ENCODE data around the gene KRTAP4-4.
"Not testable (repeated sequence)": the region's sequence is repeated elsewhere in the genome, so short reads cannot be mapped to it uniquely, and the experiment has no call there.

KRTAP4-4 gene

DNA sequence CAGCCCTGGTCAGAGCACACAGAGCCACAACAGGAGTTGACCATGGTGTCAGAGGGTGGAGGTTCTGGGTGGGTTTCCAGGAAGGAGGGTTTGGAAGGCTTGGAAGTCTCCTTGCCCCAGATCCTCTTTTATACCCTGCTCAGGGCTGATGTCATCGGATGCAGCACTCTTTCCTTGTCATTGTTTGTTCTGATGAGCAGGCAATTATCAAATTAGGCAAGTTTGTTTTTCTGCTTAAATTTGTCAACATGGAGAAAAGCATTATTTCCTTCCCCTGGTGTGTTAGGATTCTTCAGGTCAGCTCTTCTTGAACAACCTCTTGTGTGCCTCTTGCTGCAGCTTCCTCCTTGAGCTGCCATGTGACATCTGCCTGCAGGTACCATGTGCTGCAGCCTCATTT lies at the start of gene KRTAP4-4:
Gene KRTAP4-4 (minus strand): TSS at position 101 of the 400 bp plus-strand sequence. CDS start 57 bp downstream, at position 44.
- DNase-seq (ENCODE audit: low read depth) = no peak

DNA sequence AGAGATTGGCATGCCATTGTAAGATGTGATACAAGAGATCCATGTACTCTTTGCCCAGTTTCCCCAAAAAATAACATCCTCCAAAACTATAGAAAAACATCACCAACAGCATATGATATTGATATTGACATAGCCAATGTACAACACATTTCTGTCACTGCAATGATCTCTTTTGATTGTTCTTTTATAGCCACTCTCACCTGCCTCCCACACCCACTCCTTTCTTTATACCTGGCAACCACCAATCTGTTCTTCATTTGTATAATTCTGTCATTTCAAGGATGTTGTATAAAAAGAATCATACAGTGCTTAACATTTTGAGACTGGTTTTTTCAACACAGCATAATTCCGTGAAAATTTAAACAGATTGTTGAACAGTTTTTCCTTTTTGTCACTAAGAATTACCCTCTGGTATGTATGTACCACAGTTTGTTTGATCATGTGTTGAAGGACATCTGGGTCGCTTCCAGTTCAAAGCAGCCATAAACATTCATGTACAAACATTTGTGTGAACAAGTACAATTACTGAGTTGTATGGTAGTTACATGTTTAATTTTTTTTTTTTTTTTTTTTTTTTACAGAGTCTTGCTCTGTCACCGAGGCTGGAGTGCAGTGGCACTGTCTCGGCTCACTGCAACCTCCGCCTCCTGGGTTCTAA lies 39.0 kb upstream of the KRTAP4-4 start:
- no peak for DNase-seq (ENCODE audit: low read depth)

DNA sequence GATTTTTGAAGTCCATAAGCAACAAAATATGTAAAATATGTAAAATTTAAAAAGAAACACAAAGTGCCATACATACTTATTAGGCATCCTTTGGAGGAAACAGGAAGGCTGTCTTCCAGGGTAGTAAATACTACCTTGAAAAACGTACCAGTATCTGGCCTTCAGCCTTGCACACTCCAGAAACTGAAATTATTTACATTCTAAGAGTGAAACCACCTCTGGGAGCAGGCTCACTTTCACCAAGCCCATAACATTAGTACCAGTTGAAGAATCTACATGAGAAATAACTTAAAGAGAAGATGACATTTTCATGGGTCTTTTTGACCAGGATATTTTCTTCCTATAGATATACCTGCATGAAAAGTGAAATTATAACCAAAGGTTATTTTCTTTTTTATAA lies 35.5 kb upstream of the KRTAP4-4 start:
- DNase-seq (ENCODE audit: low read depth) = no peak

DNA sequence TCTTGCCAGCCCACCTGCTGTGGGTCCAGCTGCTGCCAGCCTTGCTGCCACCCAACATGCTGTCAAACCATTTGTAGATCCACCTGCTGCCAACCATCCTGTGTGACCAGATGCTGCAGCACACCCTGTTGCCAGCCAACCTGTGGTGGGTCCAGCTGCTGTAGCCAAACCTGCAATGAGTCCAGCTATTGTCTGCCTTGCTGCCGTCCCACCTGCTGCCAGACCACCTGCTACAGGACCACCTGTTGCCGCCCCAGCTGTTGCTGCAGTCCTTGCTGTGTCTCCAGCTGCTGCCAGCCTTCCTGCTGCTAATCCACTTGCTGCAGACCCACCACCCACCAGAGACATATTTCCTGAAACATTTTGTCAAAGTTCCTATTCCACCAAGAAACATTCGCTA lies 29.8 kb upstream of the KRTAP4-4 start:
- no peak for DNase-seq (ENCODE audit: low read depth)

DNA sequence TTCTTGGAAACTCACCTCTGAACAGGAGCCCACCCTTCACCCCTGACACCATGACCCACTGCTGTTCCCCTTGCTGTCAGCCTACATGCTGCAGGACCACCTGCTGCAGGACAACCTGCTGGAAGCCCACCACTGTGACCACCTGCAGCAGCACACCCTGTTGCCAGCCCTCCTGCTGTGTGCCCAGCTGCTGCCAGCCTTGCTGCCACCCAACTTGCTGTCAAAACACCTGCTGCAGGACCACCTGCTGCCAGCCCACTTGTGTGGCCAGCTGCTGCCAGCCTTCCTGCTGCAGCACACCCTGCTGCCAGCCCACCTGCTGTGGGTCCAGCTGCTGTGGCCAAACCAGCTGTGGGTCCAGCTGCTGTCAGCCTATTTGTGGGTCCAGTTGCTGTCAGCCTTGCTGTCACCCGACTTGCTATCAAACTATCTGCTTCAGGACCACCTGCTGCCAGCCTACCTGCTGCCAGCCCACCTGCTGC lies 29.3 kb upstream of the KRTAP4-4 start, which contains the start of gene KRTAP9-1:
Gene KRTAP9-1 (plus strand): TSS at position 51 of the 482 bp plus-strand sequence. CDS start 0 bp downstream, at position 51.
- DNase-seq (ENCODE audit: low read depth) = not testable (repeated sequence)

DNA sequence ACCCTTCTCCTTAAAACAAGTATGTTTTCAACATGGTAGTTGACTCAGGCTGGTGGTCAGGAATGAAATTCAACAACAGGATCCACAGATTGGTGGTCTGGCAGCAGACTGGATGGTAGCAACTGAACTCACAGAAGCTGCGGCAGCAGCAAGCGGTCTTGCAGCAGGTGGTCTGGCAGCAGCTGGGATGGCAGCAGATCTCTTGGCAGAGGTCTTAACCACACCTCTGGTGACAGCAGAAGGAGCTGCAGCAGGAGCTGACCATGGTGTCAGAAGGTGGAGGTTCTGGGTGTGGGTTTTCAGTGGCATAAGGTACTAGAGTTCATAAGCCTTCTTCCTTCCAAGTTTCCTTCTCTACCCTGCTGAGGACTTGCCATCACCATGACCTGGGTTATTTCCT lies 26.3 kb upstream of the KRTAP4-4 start:
- DNase-seq (ENCODE audit: low read depth) = no peak

DNA sequence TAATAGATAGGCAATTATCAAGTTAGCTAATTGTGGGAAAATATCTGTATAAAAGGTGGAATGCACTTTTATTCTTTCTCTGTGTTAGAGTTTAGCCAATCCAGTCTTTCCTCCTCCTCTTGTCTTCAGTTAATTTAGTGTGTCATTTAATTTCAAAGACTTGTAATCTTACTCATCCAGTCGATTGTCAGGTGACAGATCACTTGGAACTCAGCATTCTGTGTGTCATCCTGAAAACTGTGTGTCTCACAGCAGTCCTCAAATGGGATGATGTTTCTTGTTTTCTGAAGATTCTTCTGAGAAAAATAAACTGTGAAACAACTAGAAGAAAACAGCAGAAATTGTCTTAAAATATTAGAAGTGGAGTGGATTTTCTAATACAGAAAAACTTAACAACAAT lies 24.5 kb upstream of the KRTAP4-4 start:
- DNase-seq (ENCODE audit: low read depth) = no peak

DNA sequence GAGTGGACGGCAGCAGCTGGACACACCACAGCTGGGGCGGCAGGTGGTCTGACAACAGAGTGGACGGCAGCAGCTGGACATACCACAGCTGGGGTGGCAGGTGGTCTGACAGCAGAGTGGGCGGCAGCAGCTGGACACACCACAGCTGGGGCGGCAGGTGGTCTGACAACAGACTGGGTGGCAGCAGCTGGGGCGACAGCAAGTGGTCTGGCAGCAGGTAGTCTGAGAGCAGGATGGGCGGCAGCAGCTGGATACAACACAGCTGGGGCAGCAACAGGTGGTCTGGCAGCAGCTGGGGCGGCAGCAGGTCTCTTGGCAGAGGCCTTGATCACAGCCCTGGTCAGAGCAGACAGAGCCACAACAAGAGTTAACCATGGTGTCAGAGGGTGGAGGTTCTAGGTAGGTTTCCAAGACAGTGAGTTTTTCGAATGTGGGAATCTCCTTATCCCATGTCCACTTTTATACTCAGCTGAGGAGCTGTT lies 24.0 kb upstream of the KRTAP4-4 start, which contains the start of gene KRTAP4-1:
Gene KRTAP4-1 (minus strand): TSS at position 432 of the 482 bp plus-strand sequence. CDS start 57 bp downstream, at position 375.
- DNase-seq (ENCODE audit: low read depth) = no peak

DNA sequence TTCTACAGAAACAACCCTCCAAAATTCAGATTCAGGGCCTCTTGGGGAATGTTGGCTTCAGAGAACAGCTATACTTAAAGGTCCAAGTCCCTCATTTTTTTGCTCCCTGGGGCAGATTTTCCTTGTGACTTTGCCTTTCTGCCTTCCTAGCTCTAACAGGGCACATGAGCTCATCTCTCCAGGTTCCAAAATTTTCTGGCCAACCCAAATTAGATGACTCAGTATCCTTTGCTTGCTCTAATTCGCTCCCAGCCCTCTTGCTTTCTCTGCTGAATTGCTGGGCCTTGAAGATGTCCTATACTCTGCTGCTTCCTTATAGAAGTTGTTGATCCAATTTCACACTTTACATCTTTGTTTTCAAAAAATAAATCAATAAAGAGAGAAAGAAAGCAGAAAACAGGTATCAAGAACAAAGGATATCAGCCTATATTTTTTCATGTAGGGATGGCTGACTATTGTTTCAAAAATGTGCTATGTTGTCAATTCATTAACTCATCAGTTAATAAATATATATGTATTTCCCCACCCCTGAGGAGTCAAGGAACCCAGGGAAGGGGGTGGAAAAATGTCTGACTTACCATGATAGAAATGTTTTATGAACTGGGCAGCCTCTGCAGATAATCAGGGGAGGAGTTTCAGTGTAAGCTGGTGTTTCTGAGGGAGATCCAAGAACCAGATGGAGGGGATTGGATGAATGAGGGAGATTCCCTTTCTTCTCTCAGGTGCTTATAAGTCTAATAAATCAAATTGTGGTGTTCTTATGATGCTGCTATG lies 18.5 kb upstream of the KRTAP4-4 start:
- no peak for DNase-seq (ENCODE audit: low read depth)

DNA sequence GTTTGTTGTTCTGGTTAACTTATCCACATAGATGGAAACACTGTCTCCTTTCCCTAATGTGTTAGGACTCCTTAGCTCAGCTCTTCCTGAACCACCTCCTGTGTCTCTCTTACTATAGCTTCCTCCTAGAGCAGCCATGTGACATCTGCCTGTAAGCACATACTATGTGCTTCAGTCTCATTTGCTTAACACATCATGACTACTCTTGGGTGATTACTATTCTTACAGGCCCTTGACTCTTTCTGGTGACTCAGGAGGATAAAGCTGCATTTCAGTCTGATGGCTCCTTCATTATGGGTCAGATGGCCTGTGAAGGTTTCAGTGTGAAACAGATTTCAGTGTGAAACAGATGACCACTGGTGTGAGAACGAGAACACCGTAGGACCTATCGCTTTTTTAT lies 17.8 kb upstream of the KRTAP4-4 start:
- no peak for DNase-seq (ENCODE audit: low read depth)

DNA sequence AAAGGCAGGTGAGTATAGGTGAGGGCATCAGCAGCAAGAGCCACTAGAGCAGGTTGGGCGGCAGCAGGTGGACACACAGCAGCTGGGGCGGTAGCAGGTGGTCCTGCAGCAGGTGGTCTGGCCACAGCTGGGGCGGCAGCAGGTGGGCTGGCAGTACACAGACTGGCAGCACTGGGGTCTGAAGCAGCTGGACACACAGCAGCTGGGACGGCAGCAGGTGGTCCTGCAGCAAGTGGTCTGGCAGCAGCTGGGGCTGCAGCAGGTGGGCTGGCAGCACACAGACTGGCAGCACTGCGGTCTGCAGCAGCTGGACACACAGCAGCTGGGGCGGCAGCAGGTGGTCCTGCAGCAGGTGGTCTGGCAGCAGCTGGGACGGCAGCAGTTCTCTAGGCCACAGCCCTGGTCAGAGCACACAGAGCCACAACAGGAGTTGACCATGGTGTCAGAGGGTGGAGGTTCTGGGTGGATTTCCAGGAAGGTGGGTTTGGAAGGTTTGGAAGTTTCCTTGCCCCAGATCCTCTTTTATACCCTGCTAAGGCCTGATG lies 17.3 kb upstream of the KRTAP4-4 start, which contains the start of gene KRTAP4-2:
Gene KRTAP4-2 (minus strand): TSS at position 495 of the 545 bp plus-strand sequence. CDS start 57 bp downstream, at position 438.
- no peak for DNase-seq (ENCODE audit: low read depth)

DNA sequence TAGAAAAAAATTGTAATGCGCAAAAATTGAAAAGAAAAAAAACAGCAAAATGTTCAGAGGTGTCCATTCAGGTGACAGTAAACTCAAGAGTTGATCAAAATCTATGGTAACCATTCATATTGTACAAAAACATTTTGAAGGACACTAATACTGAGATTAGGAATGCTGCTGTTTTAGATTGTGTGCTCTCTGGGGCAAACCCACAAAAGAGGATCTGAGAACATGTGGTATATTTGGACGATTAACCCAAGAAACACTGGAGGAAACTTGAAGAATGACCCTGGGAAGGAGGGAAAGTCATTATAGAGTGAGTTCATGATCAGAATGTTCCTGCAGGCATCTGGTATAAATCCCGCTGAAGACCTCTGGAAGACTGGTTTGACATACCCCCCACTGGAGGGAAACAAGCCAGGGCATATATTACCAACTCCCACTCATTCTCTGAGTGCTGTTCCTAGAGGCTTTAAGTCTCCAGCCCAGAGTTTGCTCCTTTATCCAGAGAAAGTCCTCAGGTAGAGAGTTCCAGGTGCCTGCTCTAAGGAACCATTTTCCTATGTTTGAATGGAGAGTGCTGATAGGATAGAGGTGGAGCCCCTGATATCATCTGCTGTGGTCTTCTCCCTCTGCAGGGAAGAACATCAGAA lies 16.3 kb upstream of the KRTAP4-4 start:
- no peak for DNase-seq (ENCODE audit: low read depth)

DNA sequence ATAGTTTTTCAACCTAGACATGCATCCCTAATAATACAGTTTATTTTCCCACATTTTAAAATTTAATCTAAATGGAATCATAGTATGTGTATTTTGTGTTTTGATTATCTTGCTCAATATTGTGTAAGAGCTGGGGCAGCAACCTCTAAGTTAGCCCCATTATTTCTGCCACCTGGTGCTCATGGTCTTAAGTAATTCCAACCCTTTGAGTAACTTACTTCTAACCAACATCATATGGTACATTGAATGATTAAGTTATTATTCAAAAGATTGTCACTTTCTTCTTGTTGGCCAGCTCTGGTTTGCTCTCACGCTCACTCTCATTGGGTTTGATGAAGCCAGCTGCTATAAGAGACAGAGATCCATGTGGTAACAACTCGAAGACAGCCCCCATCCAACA lies 11.3 kb upstream of the KRTAP4-4 start:
- DNase-seq (ENCODE audit: low read depth) = no peak

DNA sequence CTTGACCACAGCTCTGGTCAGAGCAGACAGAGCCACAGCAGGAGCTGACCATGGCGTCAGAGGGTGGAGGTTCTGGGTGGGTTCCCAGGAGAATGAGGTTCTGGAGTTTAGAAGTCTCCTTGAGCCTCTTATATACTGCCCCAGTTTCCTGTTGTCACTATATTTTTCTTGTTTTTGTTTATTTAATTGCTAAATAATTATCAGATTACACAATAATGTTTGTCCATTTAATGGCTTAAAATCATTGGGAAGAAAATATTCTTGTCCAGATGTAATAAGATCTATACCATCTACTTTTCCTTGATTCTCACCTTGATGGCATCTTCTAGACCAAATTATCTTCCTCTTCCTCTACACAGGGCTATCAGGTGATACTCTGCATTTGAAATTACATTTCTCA lies 7.6 kb upstream of the KRTAP4-4 start, which contains the start of gene KRTAP4-3:
Gene KRTAP4-3 (minus strand): TSS at position 101 of the 400 bp plus-strand sequence. CDS start 49 bp downstream, at position 52.
- no peak for DNase-seq (ENCODE audit: low read depth)

DNA sequence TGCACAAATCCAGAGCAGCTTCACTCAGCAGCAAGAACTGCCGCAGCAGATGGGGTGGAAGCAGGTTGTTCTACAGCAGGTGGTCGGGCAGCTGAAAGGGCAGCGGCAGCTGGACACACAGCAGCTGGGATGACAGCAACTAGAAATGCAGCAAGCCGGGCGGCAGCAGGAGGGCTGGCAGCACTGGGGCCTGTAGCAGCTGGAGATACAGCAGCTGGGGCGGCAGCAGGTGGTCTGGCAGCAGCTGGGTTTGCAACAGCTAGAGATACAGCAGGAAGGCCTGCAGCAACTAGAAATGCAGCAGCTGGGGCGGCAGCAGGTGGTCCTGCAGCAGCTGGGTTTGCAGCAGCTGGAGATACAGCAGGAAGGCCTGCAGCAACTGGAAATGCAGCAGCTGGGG lies 7.0 kb upstream of the KRTAP4-4 start:
- DNase-seq (ENCODE audit: low read depth) = no peak

DNA sequence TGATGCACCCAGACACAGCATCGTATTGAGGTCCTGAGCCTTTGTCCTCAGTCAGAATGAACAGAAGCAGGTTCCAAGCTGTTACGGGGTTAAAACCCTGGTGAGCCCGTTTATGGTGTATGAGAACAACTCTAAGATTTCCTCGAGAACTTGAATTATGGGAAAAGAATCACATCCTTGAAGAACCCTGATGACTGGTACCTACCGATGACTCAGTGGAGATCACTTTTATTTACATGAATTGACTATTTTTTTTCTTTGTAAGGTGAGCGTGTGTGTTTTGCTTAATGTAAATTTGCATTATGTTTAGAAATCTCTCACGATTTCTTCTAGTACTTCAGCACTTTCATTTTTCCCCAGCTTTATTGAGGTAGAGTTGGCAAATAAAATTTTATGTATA lies 3.3 kb upstream of the KRTAP4-4 start:
- no peak for DNase-seq (ENCODE audit: low read depth)

DNA sequence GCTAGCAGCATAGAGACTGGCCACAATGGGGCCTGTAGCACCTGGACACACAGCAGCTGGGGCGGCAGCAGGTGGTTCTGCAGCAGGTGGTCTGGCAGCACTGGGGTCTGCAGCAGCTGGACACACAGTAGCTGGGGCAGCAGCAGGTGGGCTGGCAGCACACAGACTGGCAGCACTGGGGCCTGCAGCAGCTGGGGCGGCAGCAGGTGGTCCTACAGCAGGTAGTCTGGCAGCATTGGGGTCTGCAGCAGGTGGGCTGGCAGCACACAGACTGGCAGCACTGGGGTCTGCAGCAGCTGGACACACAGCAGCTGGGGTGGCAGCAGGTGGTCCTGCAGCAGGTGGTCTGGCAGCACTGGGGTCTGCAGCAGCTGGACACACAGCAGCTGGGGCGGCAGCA lies 358 bp downstream of the KRTAP4-4 start:
- DNase-seq (ENCODE audit: low read depth) = not testable (repeated sequence)

DNA sequence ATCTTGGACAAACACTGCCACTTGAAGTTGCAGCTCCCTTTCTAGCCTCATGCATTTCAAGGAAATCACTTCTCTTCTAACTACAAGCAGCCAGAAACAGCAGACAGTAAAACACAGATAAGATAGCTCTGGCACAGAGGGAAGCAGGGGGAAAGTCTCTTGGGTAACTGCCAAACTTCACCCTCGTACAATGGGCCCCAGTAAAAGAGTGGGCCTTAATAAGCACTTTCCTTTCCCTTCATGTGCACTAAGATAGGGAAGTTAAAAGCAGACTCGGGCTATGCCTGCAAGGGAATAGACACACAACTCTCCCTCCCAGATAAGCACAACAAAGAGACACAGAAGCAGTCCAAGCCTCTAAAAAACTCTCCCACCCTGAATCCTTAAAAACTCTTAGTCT lies 6.7 kb downstream of the KRTAP4-4 start:
- no peak for DNase-seq (ENCODE audit: low read depth)

DNA sequence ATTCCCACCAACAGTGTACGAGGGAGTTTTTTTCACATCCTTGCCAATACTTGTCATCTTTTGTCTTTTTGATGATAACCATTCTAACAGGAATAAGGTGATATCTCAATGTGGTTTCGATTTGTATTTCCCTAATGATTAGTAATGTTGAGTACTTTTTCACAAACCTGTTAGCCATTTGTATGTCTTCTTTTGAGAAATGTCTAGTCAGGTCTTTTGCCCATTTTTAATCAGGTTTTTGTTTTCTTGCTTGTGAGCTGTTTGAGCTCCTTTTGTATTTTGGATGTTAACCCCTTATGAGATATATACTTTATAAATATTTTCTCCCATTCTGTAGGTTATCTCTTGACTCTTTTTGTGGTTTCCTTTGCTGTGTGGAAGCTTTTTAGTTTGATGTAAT lies 9.0 kb downstream of the KRTAP4-4 start:
- DNase-seq (ENCODE audit: low read depth) = no peak

DNA sequence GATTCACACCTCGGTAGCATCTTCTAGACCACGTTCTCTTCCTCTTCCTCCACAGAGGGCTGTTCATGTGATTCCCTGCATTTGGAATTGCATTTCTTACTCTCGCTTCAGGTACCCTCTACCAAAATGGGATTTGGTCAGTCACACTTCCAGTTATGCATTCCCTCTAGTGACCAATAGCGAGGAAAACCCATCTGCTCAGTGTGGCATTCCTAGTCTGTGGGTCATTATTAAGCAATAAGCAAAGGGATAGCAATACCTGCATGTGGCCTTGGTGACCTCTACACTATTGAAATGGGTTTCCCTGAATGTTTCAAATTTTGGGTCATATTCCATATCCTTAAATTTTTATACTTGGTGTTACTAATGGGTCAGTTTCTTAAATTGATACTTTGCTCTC lies 10.5 kb downstream of the KRTAP4-4 start:
- DNase-seq (ENCODE audit: low read depth) = no peak

DNA sequence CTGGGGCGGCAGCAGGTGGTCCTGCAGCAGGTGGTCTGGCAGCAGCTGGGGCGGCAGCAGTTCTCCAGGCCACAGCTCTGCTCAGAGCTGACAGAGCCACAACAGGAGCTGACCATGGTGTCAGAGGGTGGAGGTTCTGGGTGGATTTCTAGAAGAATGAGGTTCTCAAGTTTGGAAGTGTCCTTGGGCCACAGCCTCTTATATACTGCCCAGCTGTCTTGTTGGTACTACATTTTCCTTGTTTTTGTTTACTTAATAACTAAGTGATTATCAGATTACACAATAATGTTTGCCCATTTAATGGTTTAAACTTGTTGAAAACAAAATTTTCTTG lies 10.9 kb downstream of the KRTAP4-4 start, which contains the start of gene KRTAP4-5:
Gene KRTAP4-5 (minus strand): TSS at position 174 of the 334 bp plus-strand sequence. CDS start 58 bp downstream, at position 116.
- DNase-seq (ENCODE audit: low read depth) = no peak

All from stimulated activated CD8-positive, alpha-beta memory T cell treated with anti-CD3 and anti-CD28 coated beads, Interleukin-15, amount 100 ng/mL, for 24 hours (primary cell).